ENCODE results near the gene RGS18.
"Not testable (repeated sequence)": the region's sequence is repeated elsewhere in the genome, so short reads cannot be mapped to it uniquely, and the experiment has no call there.

The RGS18 gene

GRCh38 chr1:192140382-192140781 is 17.9 kb upstream of the RGS18 start:
- no peaks in the 10 kb centered on the region for H3K9me3 ChIP-seq (ENCODE audit: insufficient read depth, low read depth, low read length)
- no peak overlapping the region for H3K4me3 ChIP-seq (ENCODE audit: low read length)
- H3K36me3 ChIP-seq (ENCODE audit: insufficient read depth, low read depth, low read length) = no peaks in the 10 kb centered on the region

DNA sequence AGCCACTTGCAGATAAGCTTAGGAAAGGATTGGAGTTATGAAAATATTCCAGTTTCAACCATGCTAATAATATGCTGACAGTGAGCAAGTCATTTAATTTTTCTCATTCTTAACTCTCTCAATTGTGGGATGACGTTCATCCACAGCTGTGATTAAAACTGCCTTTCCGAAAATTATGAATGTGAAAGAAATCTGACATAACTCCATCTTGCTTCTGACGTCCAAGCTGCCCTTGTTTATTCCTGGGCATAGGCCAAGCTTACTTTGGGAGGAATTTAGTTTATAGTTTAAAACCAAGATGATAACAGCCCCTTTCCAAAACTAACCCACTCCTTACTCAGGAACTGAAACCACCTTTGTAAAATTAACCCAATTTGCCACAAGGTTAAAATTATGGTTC is 11.0 kb upstream of the RGS18 start:
- Histone ChIP-seq H3K9ac (ENCODE audit: low read depth, low read length) (no peak overlapping the region), H3K4me1 (ENCODE audit: insufficient read depth, low read length) (peaks cover 4% of the 10 kb centered on the region; the same call in 1 of the 2 replicates), H3K27me3 (ENCODE audit: insufficient read depth, low read length) (no peaks in the 10 kb centered on the region), H3K36me3 (ENCODE audit: insufficient read depth, low read depth, low read length) (no peaks in the 10 kb centered on the region), H3K4me3 (ENCODE audit: low read length) (no peak overlapping the region), H3K9me3 (ENCODE audit: insufficient read depth, low read depth, low read length) (no peaks in the 10 kb centered on the region), H3K27ac (ENCODE audit: low read length) (no peak overlapping the region)

More at GRCh38 chr1:192140382-192140781, 17.9 kb upstream of the RGS18 start:
- Histone ChIP-seq H3K27ac (ENCODE audit: low read length) (no peak overlapping the region), H3K27me3 (ENCODE audit: insufficient read depth, low read length) (no peaks in the 10 kb centered on the region), H3K9ac (ENCODE audit: low read depth, low read length) (no peak overlapping the region), H3K4me1 (ENCODE audit: insufficient read depth, low read length) (no peaks in the 10 kb centered on the region)

GRCh38 chr1:192147696-192148095 is 10.6 kb upstream of the RGS18 start:
- Histone ChIP-seq H3K4me1 (ENCODE audit: insufficient read depth, low read length) (peaks cover 4% of the 10 kb centered on the region; the same call in 1 of the 2 replicates), H3K27ac (ENCODE audit: low read length) (no peak overlapping the region), H3K27me3 (ENCODE audit: insufficient read depth, low read length) (no peaks in the 10 kb centered on the region), H3K36me3 (ENCODE audit: insufficient read depth, low read depth, low read length) (no peaks in the 10 kb centered on the region), H3K4me3 (ENCODE audit: low read length) (no peak overlapping the region), H3K9ac (ENCODE audit: low read depth, low read length) (no peak overlapping the region), H3K9me3 (ENCODE audit: insufficient read depth, low read depth, low read length) (no peaks in the 10 kb centered on the region)

DNA sequence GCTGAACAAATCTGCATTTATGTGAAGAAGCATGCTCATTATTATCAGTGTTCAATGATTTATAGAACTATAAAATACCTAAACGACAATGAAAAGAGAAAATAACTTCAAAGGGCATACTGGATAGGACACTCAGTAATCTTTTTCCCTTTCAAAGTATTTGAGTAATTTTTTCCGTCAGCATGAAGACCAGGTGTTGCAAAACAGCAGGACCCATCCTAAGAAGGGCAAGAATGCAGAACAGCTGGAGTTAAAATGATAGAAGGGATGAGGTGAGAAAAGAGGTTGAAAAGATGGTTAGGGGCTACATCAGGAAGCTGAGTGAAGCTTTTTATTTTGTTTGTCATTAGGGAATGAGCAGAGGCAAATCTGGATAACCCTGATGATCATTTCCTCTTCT is 7.1 kb upstream of the RGS18 start:
- Histone ChIP-seq H3K36me3 (ENCODE audit: insufficient read depth, low read depth, low read length) (no peaks in the 10 kb centered on the region), H3K9ac (ENCODE audit: low read depth, low read length) (no peak overlapping the region), H3K4me3 (ENCODE audit: low read length) (no peak overlapping the region), H3K4me1 (ENCODE audit: insufficient read depth, low read length) (peaks cover 4% of the 10 kb centered on the region; the same call in 1 of the 2 replicates), H3K27me3 (ENCODE audit: insufficient read depth, low read length) (no peaks in the 10 kb centered on the region), H3K27ac (ENCODE audit: low read length) (no peak overlapping the region), H3K9me3 (ENCODE audit: insufficient read depth, low read depth, low read length) (no peaks in the 10 kb centered on the region)

- H3K9me3 ChIP-seq (ENCODE audit: insufficient read depth, low read depth, low read length) = no peaks in the 10 kb centered on the region
Observed at GRCh38 chr1:192153276-192153675, 5.0 kb upstream of the RGS18 start.

GRCh38 chr1:192157067-192157466 is 1.2 kb upstream of the RGS18 start:
- Histone ChIP-seq H3K36me3 (ENCODE audit: insufficient read depth, low read depth, low read length) (no peaks in the 10 kb centered on the region), H3K4me1 (ENCODE audit: insufficient read depth, low read length) (no peaks in the 10 kb centered on the region; the same call in 1 of the 2 replicates), H3K9ac (ENCODE audit: low read depth, low read length) (no peak overlapping the region), H3K4me3 (ENCODE audit: low read length) (no peak overlapping the region), H3K9me3 (ENCODE audit: insufficient read depth, low read depth, low read length) (no peaks in the 10 kb centered on the region), H3K27me3 (ENCODE audit: insufficient read depth, low read length) (no peaks in the 10 kb centered on the region), H3K27ac (ENCODE audit: low read length) (no peak overlapping the region)

More at GRCh38 chr1:192153276-192153675, 5.0 kb upstream of the RGS18 start:
- Histone ChIP-seq H3K27ac (ENCODE audit: low read length) (no peak overlapping the region), H3K27me3 (ENCODE audit: insufficient read depth, low read length) (no peaks in the 10 kb centered on the region), H3K36me3 (ENCODE audit: insufficient read depth, low read depth, low read length) (no peaks in the 10 kb centered on the region), H3K4me3 (ENCODE audit: low read length) (no peak overlapping the region), H3K9ac (ENCODE audit: low read depth, low read length) (no peak overlapping the region), H3K4me1 (ENCODE audit: insufficient read depth, low read length) (peaks cover 4% of the 10 kb centered on the region; the same call in 1 of the 2 replicates)

DNA sequence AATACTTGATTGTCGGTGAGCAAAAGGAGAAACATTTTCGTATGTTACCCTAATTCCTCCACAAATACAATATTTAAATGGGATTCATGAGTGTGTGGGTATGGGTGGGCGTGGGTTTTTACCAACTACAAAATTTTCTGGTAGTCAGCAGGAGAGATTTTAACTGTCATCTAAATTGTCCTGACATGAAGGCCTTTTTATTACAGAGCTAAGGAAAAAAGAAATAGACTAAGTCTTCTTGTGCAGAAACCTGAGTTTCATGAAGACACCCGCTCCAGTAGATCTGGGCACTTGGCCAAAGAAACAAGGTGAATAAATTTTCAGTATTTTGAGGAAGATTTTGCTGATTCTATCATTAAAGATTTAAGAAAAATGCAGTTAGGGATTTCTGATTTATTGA is 752 bp downstream of the RGS18 start:
- Histone ChIP-seq H3K27ac (ENCODE audit: low read length) (no peak overlapping the region), H3K4me3 (ENCODE audit: low read length) (no peak overlapping the region), H3K4me1 (ENCODE audit: insufficient read depth, low read length) (no peaks in the 10 kb centered on the region; the same call in 1 of the 2 replicates)

DNA sequence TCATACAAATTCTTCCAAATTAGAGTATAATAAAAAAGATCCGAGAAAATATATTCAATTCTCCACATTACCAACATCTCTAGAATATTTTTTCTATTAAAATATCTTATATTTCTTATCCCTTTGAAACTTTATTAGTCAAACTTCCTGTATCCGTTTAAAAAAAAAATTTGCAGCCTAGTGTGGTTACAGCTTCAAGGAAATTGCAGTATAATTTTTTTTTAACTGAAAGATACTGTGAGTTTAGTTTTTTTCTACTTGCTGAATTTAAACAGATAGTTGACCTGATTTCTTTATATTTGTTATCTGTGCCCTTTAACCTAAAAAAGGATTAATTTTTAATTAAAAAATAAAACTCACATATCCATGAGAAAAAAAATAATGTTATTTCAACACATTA is 1.5 kb downstream of the RGS18 start:
- no peaks in the 10 kb centered on the region for H3K36me3 ChIP-seq (ENCODE audit: insufficient read depth, low read depth, low read length)
- H3K4me1 ChIP-seq (ENCODE audit: insufficient read depth, low read length) = no peaks in the 10 kb centered on the region
- no peak overlapping the region for H3K4me3 ChIP-seq (ENCODE audit: low read length)
- no peak overlapping the region for H3K27ac ChIP-seq (ENCODE audit: low read length)
- no peak overlapping the region for H3K9ac ChIP-seq (ENCODE audit: low read depth, low read length)
- no peaks in the 10 kb centered on the region for H3K9me3 ChIP-seq (ENCODE audit: insufficient read depth, low read depth, low read length)
- H3K27me3 ChIP-seq (ENCODE audit: insufficient read depth, low read length) = no peaks in the 10 kb centered on the region

More for the DNA sequence above, 752 bp downstream of the RGS18 start:
- no peak overlapping the region for H3K9ac ChIP-seq (ENCODE audit: low read depth, low read length)
- no peaks in the 10 kb centered on the region for H3K27me3 ChIP-seq (ENCODE audit: insufficient read depth, low read length)
- no peaks in the 10 kb centered on the region for H3K9me3 ChIP-seq (ENCODE audit: insufficient read depth, low read depth, low read length)
- H3K36me3 ChIP-seq (ENCODE audit: insufficient read depth, low read depth, low read length) = no peaks in the 10 kb centered on the region

DNA sequence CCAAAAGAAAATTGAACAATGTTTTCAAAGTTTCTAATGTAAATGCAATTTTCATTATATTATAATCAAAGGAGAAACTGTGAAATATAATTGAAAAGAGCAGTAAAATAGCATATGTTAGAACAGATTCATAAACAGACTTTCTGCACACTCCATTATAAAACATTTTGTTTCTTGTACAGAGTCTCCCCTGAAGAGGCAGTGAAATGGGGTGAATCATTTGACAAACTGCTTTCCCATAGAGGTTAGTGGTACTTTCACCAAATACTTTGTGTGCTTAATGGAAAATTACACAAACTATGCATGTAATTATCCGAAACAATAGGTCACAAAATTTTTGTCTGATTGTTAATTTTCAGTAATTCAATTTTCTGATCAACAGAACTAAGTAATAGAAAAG is 1.9 kb downstream of the RGS18 start:
- Histone ChIP-seq H3K9ac (ENCODE audit: low read depth, low read length) (no peak overlapping the region), H3K27me3 (ENCODE audit: insufficient read depth, low read length) (no peaks in the 10 kb centered on the region), H3K4me1 (ENCODE audit: insufficient read depth, low read length) (no peaks in the 10 kb centered on the region), H3K36me3 (ENCODE audit: insufficient read depth, low read depth, low read length) (no peaks in the 10 kb centered on the region), H3K4me3 (ENCODE audit: low read length) (no peak overlapping the region), H3K9me3 (ENCODE audit: insufficient read depth, low read depth, low read length) (no peaks in the 10 kb centered on the region), H3K27ac (ENCODE audit: low read length) (no peak overlapping the region)

GRCh38 chr1:192161976-192162375 is 3.7 kb downstream of the RGS18 start:
- H3K9ac ChIP-seq (ENCODE audit: low read depth, low read length) = no peak overlapping the region
- no peak overlapping the region for H3K4me3 ChIP-seq (ENCODE audit: low read length)
- no peaks in the 10 kb centered on the region for H3K4me1 ChIP-seq (ENCODE audit: insufficient read depth, low read length)
- no peaks in the 10 kb centered on the region for H3K9me3 ChIP-seq (ENCODE audit: insufficient read depth, low read depth, low read length)
- no peak overlapping the region for H3K27ac ChIP-seq (ENCODE audit: low read length)
- no peaks in the 10 kb centered on the region for H3K36me3 ChIP-seq (ENCODE audit: insufficient read depth, low read depth, low read length)
- H3K27me3 ChIP-seq (ENCODE audit: insufficient read depth, low read length) = no peaks in the 10 kb centered on the region

DNA sequence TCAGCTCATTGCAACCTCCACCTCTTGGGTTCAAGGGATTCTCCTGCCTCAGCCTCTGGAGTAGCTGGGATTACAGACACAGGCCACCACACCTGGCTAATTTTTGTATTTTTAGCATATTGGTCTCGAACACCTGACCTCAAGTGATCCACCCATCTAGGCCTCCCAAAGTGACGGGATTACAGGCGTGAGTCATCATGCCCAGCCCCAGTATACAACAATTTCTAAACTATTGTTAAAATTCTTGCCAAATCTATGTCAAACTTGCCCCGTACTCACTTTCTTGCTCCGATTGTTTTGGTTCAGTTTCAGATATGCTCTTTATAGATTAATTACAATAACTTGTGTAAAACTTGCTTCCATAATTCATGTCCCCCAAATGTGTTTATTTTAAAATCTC is 4.1 kb downstream of the RGS18 start:
- Histone ChIP-seq H3K4me1 (ENCODE audit: insufficient read depth, low read length) (no peaks in the 10 kb centered on the region), H3K27me3 (ENCODE audit: insufficient read depth, low read length) (no peaks in the 10 kb centered on the region), H3K27ac (ENCODE audit: low read length) (no peak overlapping the region), H3K9me3 (ENCODE audit: insufficient read depth, low read depth, low read length) (no peaks in the 10 kb centered on the region), H3K9ac (ENCODE audit: low read depth, low read length) (no peak overlapping the region), H3K36me3 (ENCODE audit: insufficient read depth, low read depth, low read length) (no peaks in the 10 kb centered on the region), H3K4me3 (ENCODE audit: low read length) (no peak overlapping the region)

- not testable (repeated sequence) for H3K9ac ChIP-seq (ENCODE audit: low read depth, low read length); H3K4me3 ChIP-seq (ENCODE audit: low read length); H3K36me3 ChIP-seq (ENCODE audit: insufficient read depth, low read depth, low read length); H3K9me3 ChIP-seq (ENCODE audit: insufficient read depth, low read depth, low read length); H3K27ac ChIP-seq (ENCODE audit: low read length); H3K27me3 ChIP-seq (ENCODE audit: insufficient read depth, low read length); H3K4me1 ChIP-seq (ENCODE audit: insufficient read depth, low read length)
Observed at GRCh38 chr1:192165002-192165401, 6.7 kb downstream of the RGS18 start.

DNA sequence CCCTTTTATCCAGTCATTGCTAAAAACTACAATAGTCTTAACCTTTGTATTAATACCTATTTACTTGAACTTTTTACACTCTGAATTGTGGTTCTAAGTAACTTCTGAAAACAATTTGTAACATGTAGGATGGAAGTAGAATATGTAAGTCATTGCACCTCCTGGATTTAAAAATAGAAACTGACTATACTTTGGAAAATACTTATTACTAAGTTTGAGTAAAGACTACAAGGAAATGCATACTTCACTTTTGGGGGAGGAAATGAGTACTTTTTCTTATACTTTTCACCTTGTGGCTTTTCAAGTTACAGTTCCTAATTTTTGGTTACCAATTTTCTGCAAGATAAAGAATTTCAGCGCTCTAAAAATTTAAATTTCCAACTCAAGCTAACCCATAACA is 8.7 kb downstream of the RGS18 start:
- no peaks in the 10 kb centered on the region for H3K9me3 ChIP-seq (ENCODE audit: insufficient read depth, low read depth, low read length)
- H3K9ac ChIP-seq (ENCODE audit: low read depth, low read length) = no peak overlapping the region
- no peak overlapping the region for H3K4me3 ChIP-seq (ENCODE audit: low read length)
- no peaks in the 10 kb centered on the region for H3K4me1 ChIP-seq (ENCODE audit: insufficient read depth, low read length)
- no peaks in the 10 kb centered on the region for H3K36me3 ChIP-seq (ENCODE audit: insufficient read depth, low read depth, low read length)
- H3K27ac ChIP-seq (ENCODE audit: low read length) = no peak overlapping the region
- no peaks in the 10 kb centered on the region for H3K27me3 ChIP-seq (ENCODE audit: insufficient read depth, low read length)
